H1 (cell line): Measurements from ENCODE around the gene PLS3. TPM values are rescaled to one million over a fixed set of nuclear protein-coding genes. Genes with fewer than 3 reads are reported as not detected.

Experiments used
- ATF2 ChIP-seq: IDR thresholded peaks from 2 replicates; pipeline ENCODE4 v1.6.1; 2012; ENCODE audit warnings: low read length, inconsistent platforms
- EGR1 ChIP-seq: IDR thresholded peaks from 2 replicates; pipeline ENCODE4 v1.6.1; 2011; ENCODE audit warnings: low read depth, low read length, borderline replicate concordance
- EP300 ChIP-seq, 2 experiments: IDR thresholded peaks; 1 replicate in 1 of 2; 2 replicates in 1 of 2; pipeline ENCODE4 v1.6.1; 2011 to 2012; ENCODE audit warnings: low read depth in 2 of 2, low read length in 2 of 2, mild to moderate bottlenecking in 2 of 2, borderline replicate concordance in 1 of 2, inconsistent platforms in 1 of 2, moderate library complexity in 1 of 2
- NRF1 ChIP-seq: IDR thresholded peaks from 2 replicates; pipeline ENCODE4 v1.6.1; 2011; ENCODE audit warnings: mild to moderate bottlenecking, low read depth, low read length, improper control_type of control experiment
- POLR2A ChIP-seq, 2 experiments: IDR thresholded peaks; 1 replicate in 1 of 2; 2 replicates in 1 of 2; pipeline ENCODE4 v1.6.1; 2011; ENCODE audit warnings: low read depth in 2 of 2, low read length in 2 of 2, mild to moderate bottlenecking in 2 of 2; ENCODE audit errors: control extremely low read depth in 1 of 2
- POLR2AphosphoS5 ChIP-seq: IDR thresholded peaks from 2 replicates; pipeline ENCODE4 v1.6.1; 2011; ENCODE audit warnings: low read depth, low read length
- SIX5 ChIP-seq: IDR thresholded peaks from 2 replicates; pipeline ENCODE4 v1.6.1; 2011; ENCODE audit warnings: mild to moderate bottlenecking, low read depth, low read length
- SP4 ChIP-seq: IDR thresholded peaks from 2 replicates; pipeline ENCODE4 v1.6.1; 2012; ENCODE audit warnings: low read length, inconsistent platforms
- TAF1 ChIP-seq: IDR thresholded peaks from 2 replicates; pipeline ENCODE4 v1.6.1; 2011; ENCODE audit warnings: mild to moderate bottlenecking, low read depth, low read length
- TAF7 ChIP-seq: optimal IDR thresholded peaks from 2 replicates; pipeline ENCODE3; 2011; ENCODE audit warnings: low read depth, mild to moderate bottlenecking, inconsistent platforms, low read length, moderate library complexity, borderline replicate concordance
- TCF12 ChIP-seq: IDR thresholded peaks from 2 replicates; pipeline ENCODE4 v1.6.1; 2011; ENCODE audit warnings: low read depth, mild to moderate bottlenecking, low read length
- polyA plus RNA-seq, 7 experiments: library from polyadenylated mRNA; depleted of rRNA in 3 of 7; stranded (reverse) in 5 of 7; unstranded in 2 of 7; fragments of >200 nt in 5 of 7; fragments of 200-250 nt in 2 of 7; gene quantifications; 1 replicate in 5 of 7; 2 replicates in 1 of 7; 4 replicates in 1 of 7; pipeline versions ENCODE4 v1.2.1 to v1.2.3, GENCODE V29; 2011 to 2013; ENCODE audit warnings: missing spikeins in 2 of 7, mixed read lengths in 2 of 7
- total RNA-seq: library from RNA; stranded (reverse); fragmentation: NEBNext Ultra II Directional; extraction: Animal tissue kit (Norgen Biotek cat#: 25700); gene quantifications from 2 replicates; pipeline ENCODE4 v1.2.1, GENCODE V29; 2021

The PLS3 gene
- total and polyA plus RNA-seq, 2 of the 8 experiments (the other 6 are each of a cell fraction or from before 2014, with no cell fraction given), result 107 to 185 TPM

- TF ChIP-seq TCF12 (no peak), POLR2AphosphoS5 (no peak), EP300 (IDR thresholded peaks at IDR 0.05; ENCODE audit: borderline replicate concordance in 1 of 2, low read depth in 2 of 2, low read length in 2 of 2) (no peak), EGR1 (no peak), TAF7 (no peak), ATF2 (no peak), NRF1 (no peak), SP4 (no peak), SIX5 (no peak), TAF1 (no peak), POLR2A (IDR thresholded peaks at IDR 0.05; ENCODE audit: control extremely low read depth in 1 of 2, low read depth in 2 of 2, low read length in 2 of 2) (no peak)
These were observed 15.7 kb downstream of the PLS3 start (continued) for GRCh38 chrX:115576676-115577075.
